GM21737 (cell line): ENCODE data around the gene TLR8.
"Not testable (repeated sequence)": the region's sequence is repeated elsewhere in the genome, so short reads cannot be mapped to it uniquely, and the experiment has no call there.

ENCODE experiments used
- ATAC-seq: cut with Tn5 transposase; IDR thresholded peaks from one replicate; pipeline ENCODE4 v1.9.1; 2021; ENCODE audit warnings: mild to moderate bottlenecking, moderate library complexity; ENCODE audit not compliant: unreplicated experiment

TLR8 gene

GRCh38 chrX:12895866-12896265, 10.6 kb upstream of the TLR8 start:
- no peak for ATAC-seq

GRCh38 chrX:12896935-12897334, 9.5 kb upstream of the TLR8 start:
- ATAC-seq: no peak

- no peak for ATAC-seq
These were observed 8.3 kb upstream of the TLR8 start for GRCh38 chrX:12898073-12898472.

- no peak for ATAC-seq
These were observed 6.9 kb upstream of the TLR8 start for GRCh38 chrX:12899506-12899905.

GRCh38 chrX:12901486-12901885, 4.9 kb upstream of the TLR8 start:
- ATAC-seq: no peak

- ATAC-seq: no peak
These were observed 2.8 kb upstream of the TLR8 start for GRCh38 chrX:12903646-12904045.

GRCh38 chrX:12910423-12911121, 4.2 kb downstream of the TLR8 start:
- no peak for ATAC-seq

- ATAC-seq: no peak
These were observed 4.7 kb downstream of the TLR8 start for GRCh38 chrX:12911122-12911470.

GRCh38 chrX:12912791-12913482, 6.5 kb downstream of the TLR8 start:
- ATAC-seq: no peak

GRCh38 chrX:12917753-12918152, 11.3 kb downstream of the TLR8 start:
- ATAC-seq: no peak

GRCh38 chrX:12919051-12919450, 12.6 kb downstream of the TLR8 start:
- no peak for ATAC-seq

- no peak for ATAC-seq
These were observed 13.2 kb downstream of the TLR8 start for GRCh38 chrX:12919620-12920019.

- no peak for ATAC-seq
These were observed 14.6 kb downstream of the TLR8 start for GRCh38 chrX:12920990-12921389.

- ATAC-seq: no peak
These were observed 15.6 kb downstream of the TLR8 start for GRCh38 chrX:12921886-12922598.

- no peak for ATAC-seq
These were observed 16.1 kb downstream of the TLR8 start for GRCh38 chrX:12922599-12922919.

GRCh38 chrX:12929701-12930100, 23.3 kb downstream of the TLR8 start:
- ATAC-seq: no peak

- ATAC-seq: no peak
These were observed 23.7 kb downstream of the TLR8 start for GRCh38 chrX:12930150-12930549.

GRCh38 chrX:12932244-12932643, 25.8 kb downstream of the TLR8 start:
- no peak for ATAC-seq

GRCh38 chrX:12934850-12935249, 28.4 kb downstream of the TLR8 start:
- no peak for ATAC-seq

GRCh38 chrX:12936947-12937346, 30.5 kb downstream of the TLR8 start:
- ATAC-seq: no peak

- ATAC-seq: not testable (repeated sequence)
These were observed 34.1 kb downstream of the TLR8 start for GRCh38 chrX:12940471-12940870.

- ATAC-seq: not testable (repeated sequence)
These were observed 37.2 kb downstream of the TLR8 start for GRCh38 chrX:12943592-12943991.
